Fibroblast of lung (primary cell): Measurements from ENCODE around the gene MRPS2. TPM values are rescaled to one million over a fixed set of nuclear protein-coding genes. Genes with fewer than 3 reads are reported as not detected.

ENCODE experiments used
- DNase-seq, 2 donors: peaks; one replicate each; pipeline versions ENCODE4 v3.0.0 to v3.0.0-alpha.2; 2010; ENCODE audit warnings: low read depth in 2 of 2
- H2AFZ ChIP-seq: 2 replicates; pipeline ENCODE4 v1.5.1; 2012; ENCODE audit warnings: low read length, control low read depth, inconsistent platforms
- H3K27ac ChIP-seq: 2 replicates; pipeline ENCODE4 v1.5.1; 2011; ENCODE audit warnings: low read length, control low read depth; ENCODE audit not compliant: insufficient read depth
- H3K27me3 ChIP-seq: 2 replicates; pipeline ENCODE4 v1.5.1; 2011; ENCODE audit warnings: mild to moderate bottlenecking, low read length; ENCODE audit not compliant: control insufficient read depth, insufficient read depth
- H3K36me3 ChIP-seq: 2 replicates; pipeline ENCODE4 v1.5.1; 2011; ENCODE audit warnings: low read length; ENCODE audit not compliant: control insufficient read depth, insufficient read depth
- H3K4me1 ChIP-seq: 2 replicates; pipeline ENCODE4 v1.5.1; 2011; ENCODE audit warnings: low read length; ENCODE audit not compliant: control insufficient read depth, insufficient read depth; ENCODE audit errors: extremely low read depth
- H3K4me2 ChIP-seq: 2 replicates; pipeline ENCODE4 v1.5.1; 2011; ENCODE audit warnings: low read length, control low read depth; ENCODE audit not compliant: insufficient read depth; ENCODE audit errors: extremely low read depth
- H3K4me3 ChIP-seq, 4 experiments: fragments of 200-600 bp in 1 of 4; sonication (generic) in 1 of 4; replicated peaks in 1 of 4; 2 replicates each; pipeline ENCODE4 v1.5.1; 2011 to 2016; ENCODE audit warnings: low read length in 4 of 4, low read depth in 3 of 4, mild to moderate bottlenecking in 3 of 4, control low read depth in 2 of 4, inconsistent platforms in 1 of 4, mixed read lengths in 1 of 4; ENCODE audit not compliant: insufficient read depth in 1 of 4; ENCODE audit errors: control extremely low read depth in 1 of 4
- H3K79me2 ChIP-seq: 2 replicates; pipeline ENCODE4 v1.5.1; 2012; ENCODE audit warnings: mild to moderate bottlenecking, low read length, inconsistent platforms; ENCODE audit not compliant: control insufficient read depth, insufficient read depth
- H3K9ac ChIP-seq: 2 replicates; pipeline ENCODE4 v1.5.1; 2011; ENCODE audit warnings: mild to moderate bottlenecking, low read length, control low read depth; ENCODE audit not compliant: insufficient read depth
- H3K9me3 ChIP-seq: 2 replicates; pipeline ENCODE4 v1.5.1; 2012; ENCODE audit warnings: low read depth, low read length; ENCODE audit not compliant: control insufficient read depth, insufficient read depth
- H4K20me1 ChIP-seq: 2 replicates; pipeline ENCODE4 v1.5.1; 2011; ENCODE audit warnings: low read length; ENCODE audit not compliant: control insufficient read depth, insufficient read depth; ENCODE audit errors: extremely low read depth
- EZH2 ChIP-seq: IDR thresholded peaks from 2 replicates; pipeline ENCODE4 v1.5.1; 2012; ENCODE audit warnings: low read length, control low read depth, mild to moderate bottlenecking; ENCODE audit errors: missing control alignments
- polyA plus RNA-seq, 2 donors: library from polyadenylated mRNA; depleted of rRNA in 1 of 2; stranded (reverse) in 1 of 2; unstranded in 1 of 2; fragments of >200 nt; gene quantifications; 2 replicates each; pipeline ENCODE4 v1.2.1, GENCODE V29; 2011 to 2012; ENCODE audit warnings: missing spikeins in 1 of 2
- total RNA-seq: library from RNA; depleted of rRNA; stranded (reverse); fragments of >200 nt; gene quantifications from 2 replicates; pipeline ENCODE4 v1.2.1, GENCODE V29; 2014
- TF ChIP-seq, protein P1 (sequence below), 2 donors: IDR thresholded peaks in 1 of 2; conservative IDR thresholded peaks in 1 of 2; 1 replicate in 1 of 2; 2 replicates in 1 of 2; pipeline ENCODE4 v1.5.1; 2011 to 2012; ENCODE audit warnings: low read length in 2 of 2, control low read depth in 1 of 2, inconsistent platforms in 1 of 2, low read depth in 1 of 2, mild to moderate bottlenecking in 1 of 2

MRPS2 gene
- total and polyA plus RNA-seq, 2 donors (not counting 1 experiment from before 2014, with no cell fraction given): 10.4 to 43.6 TPM

- DNase-seq: no peak
- Histone ChIP-seq H3K9me3 (no peaks in the 10 kb centered on the region), H3K27me3 (peaks cover 4% of the 10 kb centered on the region), H3K4me2 (no peak overlapping the region), H4K20me1 (no peaks in the 10 kb centered on the region), H3K27ac (no peak overlapping the region), H3K4me1 (no peaks in the 10 kb centered on the region), H2AFZ (no peak overlapping the region), H3K36me3 (no peaks in the 10 kb centered on the region), H3K4me3 (no peak overlapping the region), H3K79me2 (no peaks in the 10 kb centered on the region), H3K9ac (no peak overlapping the region)
- TF ChIP-seq, protein P1, sequence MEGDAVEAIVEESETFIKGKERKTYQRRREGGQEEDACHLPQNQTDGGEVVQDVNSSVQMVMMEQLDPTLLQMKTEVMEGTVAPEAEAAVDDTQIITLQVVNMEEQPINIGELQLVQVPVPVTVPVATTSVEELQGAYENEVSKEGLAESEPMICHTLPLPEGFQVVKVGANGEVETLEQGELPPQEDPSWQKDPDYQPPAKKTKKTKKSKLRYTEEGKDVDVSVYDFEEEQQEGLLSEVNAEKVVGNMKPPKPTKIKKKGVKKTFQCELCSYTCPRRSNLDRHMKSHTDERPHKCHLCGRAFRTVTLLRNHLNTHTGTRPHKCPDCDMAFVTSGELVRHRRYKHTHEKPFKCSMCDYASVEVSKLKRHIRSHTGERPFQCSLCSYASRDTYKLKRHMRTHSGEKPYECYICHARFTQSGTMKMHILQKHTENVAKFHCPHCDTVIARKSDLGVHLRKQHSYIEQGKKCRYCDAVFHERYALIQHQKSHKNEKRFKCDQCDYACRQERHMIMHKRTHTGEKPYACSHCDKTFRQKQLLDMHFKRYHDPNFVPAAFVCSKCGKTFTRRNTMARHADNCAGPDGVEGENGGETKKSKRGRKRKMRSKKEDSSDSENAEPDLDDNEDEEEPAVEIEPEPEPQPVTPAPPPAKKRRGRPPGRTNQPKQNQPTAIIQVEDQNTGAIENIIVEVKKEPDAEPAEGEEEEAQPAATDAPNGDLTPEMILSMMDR (conservative IDR thresholded peaks at IDR 0.05 in 1 of 2, IDR thresholded peaks at IDR 0.05 in 1 of 2; ENCODE audit: low read depth in 1 of 2, low read length in 2 of 2): no peak
- no peak for TF ChIP-seq EZH2
Observed at GRCh38 chr9:135521608-135522095, 21.2 kb downstream of the MRPS2 start.

GRCh38 chr9:135522137-135522877 is 21.8 kb downstream of the MRPS2 start:
- Histone ChIP-seq H3K27ac (no peak overlapping the region), H3K4me1 (no peaks in the 10 kb centered on the region), H3K4me2 (no peak overlapping the region), H4K20me1 (no peaks in the 10 kb centered on the region), H3K9ac (no peak overlapping the region), H3K36me3 (no peaks in the 10 kb centered on the region), H3K27me3 (peaks cover 4% of the 10 kb centered on the region), H2AFZ (no peak overlapping the region), H3K4me3 (no peak overlapping the region), H3K9me3 (no peaks in the 10 kb centered on the region), H3K79me2 (no peaks in the 10 kb centered on the region)
- DNase-seq: no peak
- TF ChIP-seq, protein P1 (conservative IDR thresholded peaks at IDR 0.05 in 1 of 2, IDR thresholded peaks at IDR 0.05 in 1 of 2; ENCODE audit: low read depth in 1 of 2, low read length in 2 of 2): no peak
- TF ChIP-seq EZH2: no peak

DNA sequence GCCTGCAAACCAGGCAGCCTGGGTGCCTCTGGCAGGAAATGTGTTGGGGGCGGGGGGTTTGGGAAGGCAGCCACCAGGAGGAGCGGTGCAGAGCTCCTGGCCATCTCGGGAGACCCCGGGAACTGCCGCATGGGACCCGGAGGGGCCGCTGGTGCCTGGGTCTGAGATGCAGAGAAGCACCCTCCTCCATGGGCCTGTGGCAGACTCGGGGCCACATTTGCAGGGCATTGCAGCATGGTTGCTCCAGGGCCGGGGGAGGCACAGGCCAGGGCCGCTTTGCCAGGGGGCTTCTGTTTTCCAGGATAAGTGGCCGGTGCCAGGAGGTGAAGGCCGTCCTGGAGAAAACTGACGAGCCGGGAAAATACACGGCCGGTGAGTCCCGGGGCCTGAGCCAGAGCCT is 22.4 kb downstream of the MRPS2 start:
- no peak for TF ChIP-seq EZH2
- TF ChIP-seq, protein P1 (conservative IDR thresholded peaks at IDR 0.05 in 1 of 2, IDR thresholded peaks at IDR 0.05 in 1 of 2; ENCODE audit: low read depth in 1 of 2, low read length in 2 of 2): no peak
- Histone ChIP-seq H3K9ac (no peak overlapping the region), H3K4me2 (no peak overlapping the region), H3K79me2 (no peaks in the 10 kb centered on the region), H2AFZ (no peak overlapping the region), H3K27ac (no peak overlapping the region), H3K4me1 (no peaks in the 10 kb centered on the region), H3K9me3 (no peaks in the 10 kb centered on the region), H3K4me3 (no peak overlapping the region), H3K36me3 (no peaks in the 10 kb centered on the region), H4K20me1 (no peaks in the 10 kb centered on the region), H3K27me3 (peaks cover 4% of the 10 kb centered on the region)
- DNase-seq: no peak
